GM20000 (cell line): Measurements from ENCODE around the gene CDPF1.

Experiments used
- DNase-seq: peaks from one replicate; pipeline ENCODE4 v3.0.0; 2012; ENCODE audit warnings: low spot score
- TF ChIP-seq, protein P1 (sequence below): IDR thresholded peaks from 2 replicates; pipeline ENCODE4 v1.5.1; 2012; ENCODE audit warnings: mild to moderate bottlenecking, control low read depth; ENCODE audit errors: extremely low read depth, missing control alignments

Gene CDPF1

DNA sequence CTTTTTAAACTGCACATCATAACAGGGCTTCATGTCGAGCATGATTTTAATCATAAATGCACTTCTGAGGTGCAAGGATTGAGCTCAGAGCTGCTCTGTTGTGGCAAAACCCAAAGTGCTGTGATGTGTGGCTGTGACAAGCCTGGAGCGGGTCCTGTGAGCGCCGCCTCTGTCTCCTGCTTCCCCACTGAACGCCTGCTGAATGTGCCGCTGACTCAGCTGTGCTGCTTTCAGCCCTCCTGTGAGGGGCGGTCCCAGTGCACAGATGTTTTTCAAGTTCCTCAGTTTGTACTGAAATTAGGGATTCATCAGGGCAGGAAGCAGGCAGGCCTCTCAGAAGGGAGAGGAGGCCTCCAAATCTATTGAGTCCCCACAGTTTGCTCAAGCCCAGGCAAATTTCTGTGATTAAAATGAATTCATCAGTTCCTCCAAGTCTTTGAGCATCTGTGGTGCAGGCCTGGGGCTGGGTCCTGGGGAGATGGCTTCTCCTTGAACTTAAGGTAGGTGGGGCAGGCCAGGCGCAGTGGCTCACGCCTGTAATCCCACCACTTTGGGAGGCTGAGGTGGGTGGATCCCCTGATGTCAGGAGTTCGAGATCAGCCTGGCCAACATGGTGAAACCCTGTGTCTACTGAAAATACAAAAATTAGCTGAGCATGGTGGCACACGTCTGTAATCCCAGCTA is 43.6 kb upstream of the CDPF1 start:
- TF ChIP-seq, protein P1, sequence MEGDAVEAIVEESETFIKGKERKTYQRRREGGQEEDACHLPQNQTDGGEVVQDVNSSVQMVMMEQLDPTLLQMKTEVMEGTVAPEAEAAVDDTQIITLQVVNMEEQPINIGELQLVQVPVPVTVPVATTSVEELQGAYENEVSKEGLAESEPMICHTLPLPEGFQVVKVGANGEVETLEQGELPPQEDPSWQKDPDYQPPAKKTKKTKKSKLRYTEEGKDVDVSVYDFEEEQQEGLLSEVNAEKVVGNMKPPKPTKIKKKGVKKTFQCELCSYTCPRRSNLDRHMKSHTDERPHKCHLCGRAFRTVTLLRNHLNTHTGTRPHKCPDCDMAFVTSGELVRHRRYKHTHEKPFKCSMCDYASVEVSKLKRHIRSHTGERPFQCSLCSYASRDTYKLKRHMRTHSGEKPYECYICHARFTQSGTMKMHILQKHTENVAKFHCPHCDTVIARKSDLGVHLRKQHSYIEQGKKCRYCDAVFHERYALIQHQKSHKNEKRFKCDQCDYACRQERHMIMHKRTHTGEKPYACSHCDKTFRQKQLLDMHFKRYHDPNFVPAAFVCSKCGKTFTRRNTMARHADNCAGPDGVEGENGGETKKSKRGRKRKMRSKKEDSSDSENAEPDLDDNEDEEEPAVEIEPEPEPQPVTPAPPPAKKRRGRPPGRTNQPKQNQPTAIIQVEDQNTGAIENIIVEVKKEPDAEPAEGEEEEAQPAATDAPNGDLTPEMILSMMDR = no peak

DNA sequence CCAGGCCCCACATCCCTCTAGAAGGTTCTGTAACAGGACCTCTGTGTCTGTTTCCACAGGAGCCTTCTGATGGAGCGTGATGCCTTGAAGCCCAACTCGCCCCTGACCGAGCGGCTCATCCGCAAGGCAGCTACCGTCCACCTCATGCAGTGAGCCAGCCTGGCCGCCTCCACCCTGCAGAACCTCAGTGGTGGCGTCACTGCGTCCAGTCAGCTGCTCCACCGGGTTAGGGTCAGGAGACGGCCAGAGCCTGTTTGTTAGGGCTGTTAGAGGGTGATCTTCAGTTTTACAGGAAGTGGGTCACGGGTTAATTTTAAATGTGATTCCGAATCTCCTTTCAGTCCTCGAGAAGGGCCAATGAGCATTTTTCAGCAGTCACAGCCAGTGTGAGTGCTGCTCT is 42.6 kb upstream of the CDPF1 start:
- TF ChIP-seq, protein P1 = no peak
- no peak for DNase-seq

More for the DNA sequence above, 43.6 kb upstream of the CDPF1 start:
- no peak for DNase-seq

DNA sequence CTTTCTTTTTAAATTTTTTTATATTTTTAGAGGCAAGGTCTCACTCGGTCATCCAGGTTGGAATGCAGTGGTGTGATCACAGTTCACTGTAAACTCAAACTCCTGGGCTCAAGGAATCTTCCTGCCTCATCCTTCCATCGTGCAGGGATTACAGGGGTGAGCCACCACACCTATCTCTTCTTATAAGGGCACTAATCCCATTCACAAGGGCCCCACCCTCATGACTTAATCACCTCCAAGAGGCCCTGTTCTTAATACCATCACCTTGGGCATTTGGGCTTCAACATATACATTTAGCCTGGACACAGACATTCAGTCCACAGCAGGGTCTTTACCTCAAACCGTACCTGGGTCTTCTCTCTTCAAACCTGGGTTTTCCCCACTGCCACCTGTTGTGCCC is 42.1 kb upstream of the CDPF1 start:
- TF ChIP-seq, protein P1 = no peak
- no peak for DNase-seq

DNA sequence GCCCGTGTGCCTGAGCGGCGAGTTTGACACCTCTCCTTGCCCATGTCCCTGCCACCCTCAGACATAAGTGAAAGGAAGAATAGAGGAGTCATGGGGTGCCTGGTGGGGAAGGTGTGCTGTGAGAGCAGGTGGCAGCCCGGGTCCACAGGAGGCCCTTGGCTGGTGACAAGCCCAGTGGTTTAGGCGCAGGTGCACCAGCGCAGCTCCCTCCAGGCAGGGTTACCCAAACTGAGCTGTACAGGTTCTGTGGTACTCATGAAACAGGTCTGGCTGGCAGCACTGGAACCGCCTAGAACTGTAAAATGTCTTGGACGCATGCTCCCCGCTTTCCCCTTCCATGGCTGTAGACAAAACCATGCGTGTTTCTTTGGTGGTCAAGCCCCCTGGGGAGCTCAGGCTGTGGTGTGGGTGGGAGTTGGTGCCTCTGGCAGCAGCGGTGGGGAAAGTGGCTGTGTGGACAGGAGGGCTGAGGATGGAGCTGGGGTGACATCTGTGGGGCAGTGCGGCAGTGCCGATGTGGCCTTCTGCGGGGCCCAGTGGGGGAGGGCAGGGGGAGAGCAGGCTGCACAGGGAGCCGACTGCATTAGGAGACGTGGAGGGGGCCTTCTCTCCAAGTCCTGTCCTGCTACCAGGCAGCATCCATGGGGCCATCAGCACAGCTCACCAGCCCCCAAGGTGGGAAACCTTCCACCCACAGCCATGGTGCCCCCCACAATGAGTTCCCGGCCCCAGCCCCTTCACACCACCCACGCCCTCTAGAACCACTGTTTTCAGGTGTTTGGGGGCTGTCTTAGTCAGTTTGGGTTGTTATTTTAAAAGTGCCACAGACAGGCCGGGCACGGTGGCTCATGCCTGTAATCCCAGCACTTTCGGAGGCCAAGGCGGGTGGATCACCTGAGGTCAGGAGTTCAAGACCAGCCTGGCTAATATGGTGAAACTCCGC is 41.0 kb upstream of the CDPF1 start:
- TF ChIP-seq, protein P1 = no peak
- no peak for DNase-seq

DNA sequence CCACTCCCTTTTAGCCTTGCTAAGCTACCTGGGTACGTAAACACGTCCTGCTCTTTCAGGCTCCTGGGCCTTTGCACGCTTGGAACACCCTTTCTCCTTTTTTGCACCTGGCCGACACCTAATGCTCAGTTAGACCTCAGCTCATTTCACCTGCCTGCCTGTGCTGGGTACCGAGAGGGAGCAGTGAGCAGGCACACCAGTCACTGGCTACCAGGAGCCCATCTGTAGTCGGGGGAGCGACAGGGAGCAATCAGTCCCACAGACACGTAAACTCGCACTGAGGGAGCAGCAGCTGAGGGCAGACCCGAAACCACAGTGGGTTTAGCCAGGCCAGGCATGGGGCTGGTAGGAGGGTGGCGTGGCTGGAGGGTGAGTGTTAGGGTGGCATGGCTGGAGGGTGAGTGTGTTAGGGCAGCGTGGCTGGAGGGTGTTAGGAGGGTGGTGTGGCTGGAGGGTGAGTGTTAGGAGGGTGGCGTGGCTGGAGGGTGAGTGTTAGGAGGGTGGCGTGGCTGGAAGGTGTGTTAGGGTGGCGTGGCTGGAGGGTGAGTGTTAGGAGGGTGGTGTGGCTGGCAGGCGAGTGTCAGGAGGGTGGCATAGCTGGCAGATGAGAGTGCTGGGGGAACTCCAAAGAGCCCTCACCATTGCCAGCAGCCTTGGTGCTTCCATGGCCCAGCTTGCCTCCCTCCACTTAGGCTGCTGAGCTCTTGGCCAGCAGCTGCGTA is 40.2 kb upstream of the CDPF1 start:
- TF ChIP-seq, protein P1 = no peak
- no peak for DNase-seq

DNA sequence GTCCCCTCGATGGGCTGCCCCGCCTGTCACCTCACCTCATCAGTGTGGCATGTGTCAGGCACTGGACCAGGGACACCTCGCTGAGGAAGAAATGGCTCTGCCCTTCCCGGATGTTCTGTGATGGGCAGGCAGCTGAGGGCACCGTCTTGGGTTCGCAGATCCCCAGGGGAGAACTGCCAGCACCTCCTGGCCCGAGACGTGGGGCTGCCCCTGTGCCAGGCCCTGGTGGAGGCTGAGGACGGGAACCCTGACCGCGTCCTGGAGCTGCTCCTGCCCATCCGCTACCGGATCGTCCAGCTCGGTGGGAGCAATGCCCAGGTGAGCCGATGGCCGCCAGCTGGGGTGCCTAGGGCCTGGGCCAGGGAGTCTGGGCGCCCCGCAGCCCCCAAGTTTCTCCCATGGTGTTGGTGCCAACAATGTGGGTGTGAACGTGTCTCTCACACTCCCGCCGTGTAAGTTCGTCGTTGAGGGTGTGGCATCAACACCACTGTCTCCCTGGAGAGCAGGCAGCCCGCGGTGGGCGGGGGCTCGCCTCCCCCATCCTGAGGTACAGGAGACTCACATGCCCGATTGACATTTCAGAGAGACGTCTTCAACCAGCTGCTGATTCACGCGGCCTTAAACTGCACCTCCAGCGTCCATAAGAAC is 39.3 kb upstream of the CDPF1 start:
- no peak for DNase-seq
- TF ChIP-seq, protein P1 = no peak
